Coronary artery (tissue), 2 donors: ENCODE results near the gene COL11A2.
A peak's percentile ranks its signal among the peaks of the same experiment; 100 is the strongest.

Source experiments
- DNase-seq: peaks from one replicate; pipeline ENCODE4 v3.0.0-alpha.2; 2017; ENCODE audit warnings: low spot score
- H3K27ac ChIP-seq, 2 donors: fragments of 200-600 bp; sonication (generic); one replicate each; pipeline ENCODE4 v1.5.1; 2016 to 2019
- H3K4me3 ChIP-seq: fragments of 200-600 bp; sonication (generic); 2 replicates; pipeline ENCODE4 v1.5.1; 2016; ENCODE audit warnings: mild to moderate bottlenecking, moderate library complexity
- TF ChIP-seq, protein P1 (sequence below): fragments of 200-600 bp; sonication (generic); IDR thresholded peaks from one replicate; pipeline ENCODE4 v1.5.1; 2019; ENCODE audit warnings: antibody characterized with exemption

COL11A2 gene

DNA sequence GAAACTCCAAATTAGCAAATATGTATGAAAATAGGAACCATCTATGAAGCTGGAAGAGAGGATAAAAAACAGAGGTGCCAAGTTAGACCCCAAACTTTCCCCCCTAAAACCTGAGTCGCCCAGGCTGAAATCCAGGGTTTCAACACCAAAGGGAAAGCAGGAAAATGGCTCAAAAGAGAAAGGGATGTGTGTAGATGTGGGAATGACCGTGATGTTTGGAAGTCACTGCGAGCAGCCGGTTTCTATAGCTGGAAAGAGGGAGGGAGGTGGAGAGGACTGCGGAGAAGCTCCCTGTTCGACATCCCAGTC lies 20.5 kb upstream of the COL11A2 start:
- TF ChIP-seq, protein P1, sequence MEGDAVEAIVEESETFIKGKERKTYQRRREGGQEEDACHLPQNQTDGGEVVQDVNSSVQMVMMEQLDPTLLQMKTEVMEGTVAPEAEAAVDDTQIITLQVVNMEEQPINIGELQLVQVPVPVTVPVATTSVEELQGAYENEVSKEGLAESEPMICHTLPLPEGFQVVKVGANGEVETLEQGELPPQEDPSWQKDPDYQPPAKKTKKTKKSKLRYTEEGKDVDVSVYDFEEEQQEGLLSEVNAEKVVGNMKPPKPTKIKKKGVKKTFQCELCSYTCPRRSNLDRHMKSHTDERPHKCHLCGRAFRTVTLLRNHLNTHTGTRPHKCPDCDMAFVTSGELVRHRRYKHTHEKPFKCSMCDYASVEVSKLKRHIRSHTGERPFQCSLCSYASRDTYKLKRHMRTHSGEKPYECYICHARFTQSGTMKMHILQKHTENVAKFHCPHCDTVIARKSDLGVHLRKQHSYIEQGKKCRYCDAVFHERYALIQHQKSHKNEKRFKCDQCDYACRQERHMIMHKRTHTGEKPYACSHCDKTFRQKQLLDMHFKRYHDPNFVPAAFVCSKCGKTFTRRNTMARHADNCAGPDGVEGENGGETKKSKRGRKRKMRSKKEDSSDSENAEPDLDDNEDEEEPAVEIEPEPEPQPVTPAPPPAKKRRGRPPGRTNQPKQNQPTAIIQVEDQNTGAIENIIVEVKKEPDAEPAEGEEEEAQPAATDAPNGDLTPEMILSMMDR = no peak
- no peak for DNase-seq
- Histone ChIP-seq H3K4me3 (peak overlapping the region; percentile 65), H3K27ac (no peak overlapping the region)

GRCh38 chr6:33211666-33212422 lies 19.6 kb upstream of the COL11A2 start:
- no peak overlapping the region for H3K4me3 ChIP-seq
- TF ChIP-seq, protein P1 = no peak
- no peak overlapping the region for H3K27ac ChIP-seq
- no peak for DNase-seq

- TF ChIP-seq, protein P1 = no peak
- DNase-seq = no peak
- no peak overlapping the region for H3K27ac ChIP-seq
- H3K4me3 ChIP-seq = no peak overlapping the region
Measured at GRCh38 chr6:33211136-33211535, 18.9 kb upstream of the COL11A2 start.

- H3K4me3 ChIP-seq = no peak overlapping the region
- DNase-seq = no peak
- no peak overlapping the region for H3K27ac ChIP-seq
- TF ChIP-seq, protein P1 = no peak
Measured at GRCh38 chr6:33209856-33210255, 17.6 kb upstream of the COL11A2 start.

GRCh38 chr6:33208091-33208967 lies 16.1 kb upstream of the COL11A2 start, which contains the start of gene RING1:
Gene RING1, plus strand, starts transcription at chr6:33208500. Its CDS starts 323 bp downstream, at chr6:33208823.
- TF ChIP-seq, protein P1 = no peak
- peak within 1 kb of the TSS; percentile 95 to 99 for H3K27ac ChIP-seq
- peak within 1 kb of the TSS; percentile 99 for H3K4me3 ChIP-seq
- DNase-seq = peak; percentile 92

DNA sequence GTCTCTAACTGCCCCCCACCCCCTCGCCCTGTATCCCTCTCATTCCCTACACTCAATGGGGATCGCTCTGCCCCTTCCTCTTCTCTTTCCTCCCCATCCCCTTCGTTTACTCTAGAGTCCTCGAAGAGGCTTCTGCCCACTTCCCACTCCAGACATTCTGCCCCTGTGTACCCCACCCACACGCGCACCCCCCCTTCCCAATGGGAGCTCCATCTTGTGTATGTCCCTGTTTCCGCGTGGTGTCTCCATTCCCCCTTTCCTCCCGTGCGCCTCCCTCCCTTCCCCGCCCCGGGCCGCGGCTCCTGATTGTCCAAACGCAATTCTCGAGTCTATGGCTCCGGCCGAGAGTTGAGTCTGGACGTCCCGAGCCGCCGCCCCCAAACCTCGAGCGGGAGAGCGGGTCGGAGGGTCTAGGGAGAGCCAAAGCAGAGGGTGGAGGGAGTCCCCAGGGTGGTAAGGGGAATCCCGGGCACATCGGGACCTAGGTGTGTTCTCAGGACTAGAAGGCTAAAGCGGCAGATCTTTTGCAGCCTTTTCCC lies 15.4 kb upstream of the COL11A2 start:
- TF ChIP-seq, protein P1 = no peak
- Histone ChIP-seq H3K4me3 (peak overlapping the region; percentile 99), H3K27ac (peak overlapping the region; percentile 95 to 99)
- DNase-seq = no peak
